ENCODE results near the gene DYNC1LI2.
A peak's percentile ranks its signal among the peaks of the same experiment; 100 is the strongest.
"Not testable (repeated sequence)": the region's sequence is repeated elsewhere in the genome, so short reads cannot be mapped to it uniquely, and the experiment has no call there.

Gene DYNC1LI2

GRCh38 chr16:66695935-66696668, 55.3 kb downstream of the DYNC1LI2 start:
- DNase-seq = peak; percentile 27

GRCh38 chr16:66695471-66695934, 55.9 kb downstream of the DYNC1LI2 start:
- no peak for DNase-seq

- no peak for DNase-seq
These were observed 58.3 kb downstream of the DYNC1LI2 start for GRCh38 chr16:66693149-66693548.

- no peak for DNase-seq
These were observed 59.1 kb downstream of the DYNC1LI2 start for GRCh38 chr16:66692341-66692740.

GRCh38 chr16:66691234-66691633, 60.2 kb downstream of the DYNC1LI2 start:
- DNase-seq = no peak

GRCh38 chr16:66690106-66690847, 61.1 kb downstream of the DYNC1LI2 start:
- DNase-seq = no peak

GRCh38 chr16:66689282-66689681, 62.1 kb downstream of the DYNC1LI2 start:
- DNase-seq = no peak

GRCh38 chr16:66687906-66688625, 63.3 kb downstream of the DYNC1LI2 start:
- DNase-seq = no peak

- not testable (repeated sequence) for DNase-seq
These were observed 65.8 kb downstream of the DYNC1LI2 start for GRCh38 chr16:66685501-66686115.

GRCh38 chr16:66682271-66682670, 69.1 kb downstream of the DYNC1LI2 start:
- no peak for DNase-seq

- no peak for DNase-seq
These were observed 69.7 kb downstream of the DYNC1LI2 start for GRCh38 chr16:66681676-66682075.

GRCh38 chr16:66678337-66678736, 73.1 kb downstream of the DYNC1LI2 start:
- DNase-seq = no peak

GRCh38 chr16:66677836-66678235, 73.6 kb downstream of the DYNC1LI2 start:
- DNase-seq = no peak

- DNase-seq = no peak
These were observed 74.2 kb downstream of the DYNC1LI2 start for GRCh38 chr16:66677179-66677578.

GRCh38 chr16:66676599-66676998, 74.8 kb downstream of the DYNC1LI2 start:
- no peak for DNase-seq

GRCh38 chr16:66673691-66674090, 77.7 kb downstream of the DYNC1LI2 start:
- DNase-seq = no peak

All from COR-L47 (cell line).